ENCODE data around the gene PIGK. TPM values are rescaled to one million over a fixed set of nuclear protein-coding genes. Genes with fewer than 3 reads are reported as not detected.
A peak's percentile ranks its signal among the peaks of the same experiment; 100 is the strongest.
"Not testable (repeated sequence)": the region's sequence is repeated elsewhere in the genome, so short reads cannot be mapped to it uniquely, and the experiment has no call there.

Gene PIGK
- total and polyA plus RNA-seq, 7 donors: 4.6 to 20.0 (median 15.9) TPM

GRCh38 chr1:77227381-77227780 is 8.2 kb upstream of the PIGK start:
- H3K36me3 ChIP-seq: no peaks in the 10 kb centered on the region
- intact Hi-C loops (cut with DNase I): no loop called here
- 51 to 64% methylated on average over 3 of the region's 3 CpGs for WGBS, 2 donors

GRCh38 chr1:77222496-77222895 is 3.3 kb upstream of the PIGK start:
- Histone ChIP-seq H3K27ac (no peak overlapping the region), H3K36me3 (no peaks in the 10 kb centered on the region), H3K4me3 (no peak overlapping the region), H3K4me1 (peaks cover 0 to 11% (median 3%) of the 10 kb centered on the region in 4 donors), H3K27me3 (no peaks in the 10 kb centered on the region), H3K9me3 (no peaks in the 10 kb centered on the region)
- 87 to 91% methylated on average over 5 of the region's 5 CpGs for WGBS, 2 donors
- intact Hi-C loops (cut with DNase I): no loop called here
- no peak for DNase-seq
- TF ChIP-seq EP300 (IDR thresholded peaks at IDR 0.05): no peak
- TF ChIP-seq, protein P1, sequence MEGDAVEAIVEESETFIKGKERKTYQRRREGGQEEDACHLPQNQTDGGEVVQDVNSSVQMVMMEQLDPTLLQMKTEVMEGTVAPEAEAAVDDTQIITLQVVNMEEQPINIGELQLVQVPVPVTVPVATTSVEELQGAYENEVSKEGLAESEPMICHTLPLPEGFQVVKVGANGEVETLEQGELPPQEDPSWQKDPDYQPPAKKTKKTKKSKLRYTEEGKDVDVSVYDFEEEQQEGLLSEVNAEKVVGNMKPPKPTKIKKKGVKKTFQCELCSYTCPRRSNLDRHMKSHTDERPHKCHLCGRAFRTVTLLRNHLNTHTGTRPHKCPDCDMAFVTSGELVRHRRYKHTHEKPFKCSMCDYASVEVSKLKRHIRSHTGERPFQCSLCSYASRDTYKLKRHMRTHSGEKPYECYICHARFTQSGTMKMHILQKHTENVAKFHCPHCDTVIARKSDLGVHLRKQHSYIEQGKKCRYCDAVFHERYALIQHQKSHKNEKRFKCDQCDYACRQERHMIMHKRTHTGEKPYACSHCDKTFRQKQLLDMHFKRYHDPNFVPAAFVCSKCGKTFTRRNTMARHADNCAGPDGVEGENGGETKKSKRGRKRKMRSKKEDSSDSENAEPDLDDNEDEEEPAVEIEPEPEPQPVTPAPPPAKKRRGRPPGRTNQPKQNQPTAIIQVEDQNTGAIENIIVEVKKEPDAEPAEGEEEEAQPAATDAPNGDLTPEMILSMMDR (IDR thresholded peaks at IDR 0.05): no peak
- TF ChIP-seq POLR2A (IDR thresholded peaks at IDR 0.05): no peak
- TF ChIP-seq POLR2AphosphoS5 (IDR thresholded peaks at IDR 0.05): no peak

More at GRCh38 chr1:77227381-77227780, 8.2 kb upstream of the PIGK start:
- H3K9me3 ChIP-seq: no peaks in the 10 kb centered on the region
- H3K4me1 ChIP-seq: no peaks in the 10 kb centered on the region
- no peak for DNase-seq
- no peak for TF ChIP-seq POLR2A (IDR thresholded peaks at IDR 0.05)
- TF ChIP-seq, protein P1 (IDR thresholded peaks at IDR 0.05): no peak
- TF ChIP-seq EP300 (IDR thresholded peaks at IDR 0.05): no peak
- no peak for TF ChIP-seq POLR2AphosphoS5 (IDR thresholded peaks at IDR 0.05)
- no peaks in the 10 kb centered on the region for H3K27me3 ChIP-seq
- H3K27ac ChIP-seq: no peak overlapping the region
- no peak overlapping the region for H3K4me3 ChIP-seq

DNA sequence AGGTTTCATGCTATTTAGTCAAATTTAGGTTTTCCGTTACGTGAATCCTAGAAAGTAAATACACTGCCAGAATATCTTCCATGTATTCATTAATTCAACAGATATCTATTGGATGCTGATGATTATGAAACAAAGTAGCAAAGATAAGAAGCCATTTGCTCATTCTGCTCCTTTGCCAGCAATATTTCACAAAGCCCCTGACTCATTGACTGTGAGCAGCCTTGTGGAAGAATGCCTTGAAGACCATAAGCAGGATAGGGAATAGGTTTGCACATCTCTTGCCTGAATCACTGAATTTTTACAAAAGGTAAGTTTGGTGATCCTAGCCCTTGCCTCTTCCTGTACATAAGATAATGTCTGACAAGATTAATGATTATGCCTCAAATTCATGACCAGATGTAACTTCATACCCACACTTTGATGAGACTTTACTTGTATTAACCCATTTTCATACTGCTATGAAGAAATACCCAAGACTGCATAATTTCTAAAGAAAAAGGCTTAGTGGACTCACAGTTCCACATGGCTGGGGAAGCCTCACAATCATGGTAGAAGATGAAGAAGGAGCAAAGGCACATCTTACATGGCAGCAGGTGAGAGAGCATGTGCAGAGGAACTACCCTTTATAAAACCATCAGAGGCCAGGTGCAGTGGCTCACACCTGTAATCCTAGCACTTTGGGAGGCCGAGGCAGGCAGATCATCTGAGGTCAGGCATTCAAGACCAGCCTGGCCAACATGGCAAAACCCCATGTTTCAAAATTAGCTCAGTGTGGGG is 1.6 kb upstream of the PIGK start:
- Histone ChIP-seq H3K9me3 (no peaks in the 10 kb centered on the region), H3K27ac (no peak overlapping the region), H3K36me3 (no peaks in the 10 kb centered on the region), H3K4me1 (peaks cover 0 to 11% (median 3%) of the 10 kb centered on the region in 4 donors), H3K4me3 (no peak overlapping the region), H3K27me3 (no peaks in the 10 kb centered on the region)
- intact Hi-C loops (cut with DNase I): no loop called here
- TF ChIP-seq POLR2A (IDR thresholded peaks at IDR 0.05): no peak
- no peak for TF ChIP-seq EP300 (IDR thresholded peaks at IDR 0.05)
- TF ChIP-seq POLR2AphosphoS5 (IDR thresholded peaks at IDR 0.05): no peak
- TF ChIP-seq, protein P1 (IDR thresholded peaks at IDR 0.05): no peak
- DNase-seq: no peak
- WGBS, 2 donors: 64% methylated on average over 3 of the region's 3 CpGs

DNA sequence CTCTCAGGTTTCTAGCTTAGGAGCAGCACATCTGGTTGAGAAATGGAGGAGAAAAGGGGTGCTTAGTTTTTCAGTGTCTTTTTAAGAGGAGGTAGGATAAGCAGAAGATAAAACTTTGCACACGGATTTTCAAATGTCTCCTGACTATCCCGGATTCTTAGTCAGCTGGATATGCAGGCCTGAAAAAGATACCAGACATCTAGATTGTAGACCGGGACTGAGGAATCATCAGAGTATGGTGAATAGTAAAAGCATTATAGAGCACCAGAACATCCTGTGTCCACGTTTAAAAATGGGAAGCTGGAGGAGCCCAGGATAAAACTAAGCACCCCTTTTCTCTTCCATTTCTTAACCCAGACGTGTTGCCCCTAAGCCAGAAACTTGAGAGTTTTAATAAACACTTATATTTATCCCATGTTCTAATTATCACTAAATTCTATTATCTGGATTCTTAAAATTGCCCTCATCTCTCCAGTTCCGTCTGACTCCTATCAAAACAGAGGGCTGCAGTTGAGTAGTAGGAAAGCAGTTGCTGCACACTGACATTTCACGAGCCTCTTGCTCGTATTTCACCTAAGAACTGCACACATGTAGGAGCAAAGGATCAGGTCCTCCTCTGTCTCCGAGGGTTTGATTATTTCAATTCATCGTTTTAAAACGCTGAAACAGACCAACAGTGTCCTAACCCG is 609 bp downstream of the PIGK start:
- H3K4me1 ChIP-seq: peaks cover 0 to 11% (median 3%) of the 10 kb centered on the region in 4 donors
- no peaks in the 10 kb centered on the region for H3K36me3 ChIP-seq
- 4 to 11% methylated on average over 12 of the region's 12 CpGs for WGBS, 2 donors
- H3K9me3 ChIP-seq: no peaks in the 10 kb centered on the region
- intact Hi-C loops (cut with DNase I): loop anchor here (5.0 kb wide), 1 partner anchor 464 kb away; the partner anchor contains the start of gene ZZZ3
- H3K27ac ChIP-seq: peak overlapping the region; percentile 82 to 88 (median 85)
- DNase-seq: no peak
- no peaks in the 10 kb centered on the region for H3K27me3 ChIP-seq
- no peak for TF ChIP-seq EP300 (IDR thresholded peaks at IDR 0.05)
- TF ChIP-seq, protein P1 (IDR thresholded peaks at IDR 0.05): no peak
- no peak for TF ChIP-seq POLR2AphosphoS5 (IDR thresholded peaks at IDR 0.05)
- TF ChIP-seq POLR2A (IDR thresholded peaks at IDR 0.05): no peak
- H3K4me3 ChIP-seq: peak overlapping the region; percentile 62 to 78 (median 68)

DNA sequence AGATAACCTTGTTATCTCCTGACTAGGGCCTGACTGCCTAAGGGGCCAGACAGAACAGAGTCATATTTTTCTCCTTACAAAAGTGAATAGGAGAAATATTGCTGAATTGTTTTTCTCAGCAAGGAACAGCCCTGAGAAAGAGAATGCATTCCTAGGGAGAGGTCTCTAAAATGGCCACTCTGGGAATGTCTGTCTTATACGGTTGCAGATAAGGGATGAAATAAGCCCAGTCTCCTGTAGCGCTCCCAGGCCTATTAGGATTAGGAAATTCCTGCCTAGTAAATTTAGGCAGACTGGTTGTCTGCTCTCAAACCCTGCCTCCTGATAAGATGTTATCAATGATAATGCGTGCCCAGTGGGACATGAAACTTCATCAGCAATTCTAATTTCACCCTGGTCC is 15.2 kb downstream of the PIGK start:
- H3K4me3 ChIP-seq; H3K4me1 ChIP-seq; H3K36me3 ChIP-seq; H3K27me3 ChIP-seq; intact Hi-C loops (cut with DNase I); H3K27ac ChIP-seq; DNase-seq; H3K9me3 ChIP-seq: not testable (repeated sequence)
- WGBS, 2 donors: 97% methylated on average over 3 of the region's 3 CpGs

All from sigmoid colon (tissue), 7 donors.